Raji (cell line): ENCODE results near the gene EPHA5.

Experiments
- POLR2A ChIP-seq: IDR thresholded peaks from 2 replicates; pipeline ENCODE4 v1.6.1; 2011; ENCODE audit warnings: low read depth, low read length, control low read depth; ENCODE audit not compliant: insufficient read depth

EPHA5 gene

GRCh38 chr4:65566473-65566872 is 103.8 kb downstream of the EPHA5 start:
- no peak for TF ChIP-seq POLR2A

- TF ChIP-seq POLR2A: no peak
Measured at GRCh38 chr4:65561164-65561563, 109.1 kb downstream of the EPHA5 start.

GRCh38 chr4:65559270-65559669 is 111.0 kb downstream of the EPHA5 start:
- TF ChIP-seq POLR2A: no peak

- TF ChIP-seq POLR2A: no peak
Measured at GRCh38 chr4:65552057-65552456, 118.2 kb downstream of the EPHA5 start.

- no peak for TF ChIP-seq POLR2A
Measured at GRCh38 chr4:65550500-65550899, 119.8 kb downstream of the EPHA5 start.

- no peak for TF ChIP-seq POLR2A
Measured at GRCh38 chr4:65546882-65547416, 123.3 kb downstream of the EPHA5 start.

GRCh38 chr4:65538571-65538970 is 131.7 kb downstream of the EPHA5 start:
- no peak for TF ChIP-seq POLR2A

GRCh38 chr4:65535113-65535512 is 135.2 kb downstream of the EPHA5 start:
- TF ChIP-seq POLR2A: no peak

- no peak for TF ChIP-seq POLR2A
Measured at GRCh38 chr4:65521666-65522065, 148.6 kb downstream of the EPHA5 start.

GRCh38 chr4:65515646-65516045 is 154.6 kb downstream of the EPHA5 start:
- TF ChIP-seq POLR2A: no peak

- TF ChIP-seq POLR2A: no peak
Measured at GRCh38 chr4:65510976-65511375, 159.3 kb downstream of the EPHA5 start.

- TF ChIP-seq POLR2A: no peak
Measured at GRCh38 chr4:65508168-65508567, 162.1 kb downstream of the EPHA5 start.

GRCh38 chr4:65502131-65502701 is 168.1 kb downstream of the EPHA5 start:
- TF ChIP-seq POLR2A: no peak

- no peak for TF ChIP-seq POLR2A
Measured at GRCh38 chr4:65498606-65499005, 171.7 kb downstream of the EPHA5 start.

GRCh38 chr4:65495439-65495838 is 174.8 kb downstream of the EPHA5 start:
- no peak for TF ChIP-seq POLR2A

- TF ChIP-seq POLR2A: no peak
Measured at GRCh38 chr4:65482410-65482809, 187.9 kb downstream of the EPHA5 start.

- TF ChIP-seq POLR2A: no peak
Measured at GRCh38 chr4:65472531-65472930, 197.8 kb downstream of the EPHA5 start.

GRCh38 chr4:65467068-65467680 is 203.1 kb downstream of the EPHA5 start:
- no peak for TF ChIP-seq POLR2A

GRCh38 chr4:65461781-65462180 is 208.5 kb downstream of the EPHA5 start:
- TF ChIP-seq POLR2A: no peak
